Measurements from ENCODE around the gene ATP10A.
"Not testable (repeated sequence)": the region's sequence is repeated elsewhere in the genome, so short reads cannot be mapped to it uniquely, and the experiment has no call there.

ATP10A gene

DNA sequence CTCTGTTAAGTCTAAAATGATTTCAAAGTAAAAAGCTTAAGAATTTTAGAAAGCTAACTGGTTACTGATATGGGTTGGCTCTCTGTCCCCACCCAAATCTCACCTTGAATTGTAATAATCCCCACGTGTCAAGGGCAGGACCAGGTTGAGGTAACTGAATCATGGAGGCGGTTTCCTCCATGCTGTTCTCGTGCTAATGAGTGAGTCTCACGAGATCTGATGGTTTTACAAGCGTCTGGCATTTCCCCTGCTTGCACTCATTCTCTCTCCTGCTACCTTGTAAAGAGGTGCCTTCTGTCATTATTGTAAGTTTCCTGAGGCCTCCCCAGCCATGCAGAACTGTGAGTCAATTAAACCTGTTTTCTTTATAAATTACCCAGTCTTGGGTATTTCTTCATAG, 7.1 kb downstream of the ATP10A start:
- DNase-seq (ENCODE audit: low spot score): not testable (repeated sequence)

GRCh38 chr15:25852661-25853524, 10.2 kb downstream of the ATP10A start:
- no peak for DNase-seq (ENCODE audit: low spot score)

DNA sequence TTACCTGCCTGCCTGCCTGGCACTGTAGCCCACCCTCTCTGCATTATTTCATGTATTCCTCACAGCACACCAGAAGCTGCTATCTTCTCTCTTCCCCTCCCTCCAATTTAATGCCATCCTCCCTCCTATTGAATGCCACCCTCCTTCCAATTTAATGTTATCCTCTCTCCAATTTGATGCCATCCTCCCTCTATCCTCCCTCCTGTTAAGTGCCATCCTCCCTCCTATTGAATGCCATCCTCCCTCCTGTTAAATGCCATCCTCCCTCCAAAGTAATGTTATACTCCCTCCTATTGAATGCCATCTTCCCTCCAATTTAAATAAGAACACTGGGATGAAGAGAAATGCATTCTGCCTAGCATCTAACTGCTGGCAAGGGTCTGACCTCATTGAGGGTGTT, 11.1 kb downstream of the ATP10A start:
- DNase-seq (ENCODE audit: low spot score): no peak

- no peak for DNase-seq (ENCODE audit: low spot score)
Observed at GRCh38 chr15:25850154-25851111, 12.7 kb downstream of the ATP10A start.

GRCh38 chr15:25849157-25849921, 13.8 kb downstream of the ATP10A start:
- DNase-seq (ENCODE audit: low spot score): no peak

DNA sequence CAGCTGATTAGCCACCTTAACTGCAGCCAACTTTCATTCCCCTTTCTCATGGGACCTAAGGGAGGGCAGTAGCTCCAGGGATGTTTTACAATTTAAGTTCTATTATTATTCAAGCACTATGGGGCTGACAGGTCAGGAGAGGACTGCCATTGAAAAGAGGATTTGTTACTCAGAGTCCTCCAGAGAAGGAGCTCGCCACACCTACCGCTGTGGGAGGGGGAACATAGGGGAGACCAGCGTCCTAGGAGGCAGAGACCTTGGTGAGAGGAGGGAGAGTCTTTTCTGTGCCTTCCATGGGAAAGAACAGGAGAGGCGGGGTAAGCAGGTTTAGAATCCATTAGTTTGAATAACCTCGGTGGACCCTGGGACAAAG, 14.4 kb downstream of the ATP10A start:
- DNase-seq (ENCODE audit: low spot score): no peak

DNA sequence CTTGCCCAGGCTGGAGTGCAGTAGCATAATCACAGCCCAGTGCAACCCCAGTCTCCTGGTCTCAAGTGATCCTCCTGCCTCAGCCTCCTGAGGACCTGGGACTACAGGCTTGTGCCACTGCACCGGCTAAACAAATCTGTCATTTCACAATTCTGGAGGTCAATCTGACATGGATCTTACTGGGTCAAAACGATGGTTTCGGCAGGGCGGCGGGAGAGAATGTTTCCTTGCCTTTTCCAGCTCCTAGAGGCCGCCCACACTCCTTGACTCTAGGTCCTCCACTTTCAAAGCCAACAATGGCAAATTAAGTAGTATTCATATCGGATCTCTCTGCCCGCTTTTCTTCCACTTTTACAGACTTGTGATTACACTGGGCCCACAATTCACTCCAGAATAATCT, 14.8 kb downstream of the ATP10A start:
- DNase-seq (ENCODE audit: low spot score): no peak

GRCh38 chr15:25847051-25847450, 16.1 kb downstream of the ATP10A start:
- no peak for DNase-seq (ENCODE audit: low spot score)

GRCh38 chr15:25846377-25846776, 16.8 kb downstream of the ATP10A start:
- no peak for DNase-seq (ENCODE audit: low spot score)

DNA sequence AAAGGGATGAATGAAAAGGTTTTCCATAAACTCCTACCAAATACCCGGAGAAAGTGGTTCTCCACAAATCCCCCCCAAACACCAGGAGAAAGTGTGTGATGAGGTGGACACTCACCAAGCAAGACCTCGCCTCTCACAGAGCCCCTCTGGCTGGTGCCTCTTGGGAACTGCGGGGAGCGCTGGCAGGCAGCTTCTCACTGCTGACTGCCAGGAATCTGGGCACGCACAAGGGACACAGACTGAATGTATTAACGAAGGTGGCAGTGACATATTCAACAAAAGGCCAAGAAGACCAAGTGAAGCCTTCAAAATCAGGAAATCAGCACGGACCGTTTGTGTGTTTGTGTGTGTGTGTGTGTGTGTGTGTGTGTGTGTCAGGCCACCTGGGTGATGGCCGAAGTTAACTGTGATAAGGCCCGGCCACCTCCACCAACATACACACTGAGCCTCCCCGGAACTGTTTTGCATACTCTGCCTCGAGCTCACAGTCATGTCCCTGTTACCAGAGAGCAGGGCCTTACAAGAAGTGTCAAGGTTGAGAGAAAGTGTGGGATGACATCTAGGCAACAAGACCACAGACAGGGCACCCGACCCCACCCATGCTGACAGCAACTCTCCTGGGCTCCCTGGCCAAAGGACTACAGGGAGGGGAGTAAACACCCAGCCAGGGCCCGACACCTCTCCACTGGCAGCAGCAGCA, 18.0 kb downstream of the ATP10A start:
- DNase-seq (ENCODE audit: low spot score): no peak

- DNase-seq (ENCODE audit: low spot score): no peak
Observed at GRCh38 chr15:25844542-25844941, 18.6 kb downstream of the ATP10A start.

GRCh38 chr15:25844076-25844475, 19.1 kb downstream of the ATP10A start:
- no peak for DNase-seq (ENCODE audit: low spot score)

GRCh38 chr15:25839638-25840156, 23.4 kb downstream of the ATP10A start:
- DNase-seq (ENCODE audit: low spot score): no peak

GRCh38 chr15:25838871-25839195, 24.3 kb downstream of the ATP10A start:
- no peak for DNase-seq (ENCODE audit: low spot score)

DNA sequence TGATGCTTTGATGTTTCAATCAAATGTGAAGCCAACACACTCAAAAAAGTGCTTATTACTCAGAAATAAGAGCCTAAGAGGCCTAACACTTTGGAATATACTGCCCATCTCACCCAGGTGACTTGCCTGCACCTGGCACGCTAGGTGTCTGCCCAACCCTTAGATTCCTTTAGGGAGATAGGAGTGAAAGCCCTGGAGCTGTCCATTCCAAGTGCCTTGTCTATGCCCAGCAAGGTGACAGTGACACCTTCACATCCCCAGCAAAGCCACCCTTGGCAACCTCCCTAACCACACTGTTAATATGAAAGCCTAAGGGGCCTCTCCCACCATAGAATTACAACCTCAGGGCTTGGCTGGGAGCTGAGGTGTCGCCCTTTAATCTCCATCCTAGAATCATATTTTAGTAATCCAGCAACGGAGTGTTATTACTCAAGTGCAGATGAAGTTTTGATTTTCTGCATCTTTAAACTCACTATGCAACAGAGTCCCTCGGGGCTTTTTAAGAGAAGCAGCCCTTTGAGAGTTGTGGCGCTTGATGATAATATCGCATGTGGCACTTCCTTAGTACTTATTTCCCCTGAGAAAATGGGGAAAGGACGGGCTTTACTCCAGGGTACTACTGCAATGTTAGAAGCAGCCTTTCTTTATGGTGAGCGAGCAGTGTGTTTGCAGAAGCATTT, 24.8 kb downstream of the ATP10A start:
- no peak for DNase-seq (ENCODE audit: low spot score)

- no peak for DNase-seq (ENCODE audit: low spot score)
Observed at GRCh38 chr15:25832158-25832557, 31.0 kb downstream of the ATP10A start.

- no peak for DNase-seq (ENCODE audit: low spot score)
Observed at GRCh38 chr15:25830844-25831451, 32.2 kb downstream of the ATP10A start.

DNA sequence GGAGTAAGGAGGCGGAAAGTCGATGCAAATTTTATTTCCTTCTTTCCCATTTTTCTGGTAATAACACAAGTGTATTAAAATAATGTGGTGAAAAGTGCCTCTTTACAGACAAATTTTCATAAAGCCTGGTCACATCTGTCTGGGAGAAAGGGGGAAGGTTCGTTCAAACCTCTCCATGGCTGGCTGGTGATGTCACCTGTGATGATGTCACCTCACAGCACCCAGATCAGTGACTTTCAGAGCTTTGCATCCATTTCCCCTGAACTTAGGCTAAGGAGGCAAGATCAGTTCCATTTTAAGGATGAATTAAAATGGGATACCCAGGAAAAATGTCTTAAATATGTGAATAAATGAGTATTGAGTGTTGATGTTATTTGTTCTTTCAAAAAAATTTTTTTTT, 34.1 kb downstream of the ATP10A start:
- no peak for DNase-seq (ENCODE audit: low spot score)

- no peak for DNase-seq (ENCODE audit: low spot score)
Observed at GRCh38 chr15:25825207-25825606, 37.9 kb downstream of the ATP10A start.

GRCh38 chr15:25824618-25825017, 38.5 kb downstream of the ATP10A start:
- DNase-seq (ENCODE audit: low spot score): no peak
